Stimulated activated CD4-positive, alpha-beta T cell treated with anti-CD3 and anti-CD28 coated beads, Interleukin-15, amount 100 ng/mL, for 48 hours (primary cell): ENCODE data around the gene CACNA1D.
"Not testable (repeated sequence)": the region's sequence is repeated elsewhere in the genome, so short reads cannot be mapped to it uniquely, and the experiment has no call there.

Experiments
- DNase-seq, 2 donors: peaks; one replicate each; pipeline ENCODE4 v3.0.0-alpha.2; 2020; ENCODE audit warnings: low read depth in 2 of 2

Gene CACNA1D

DNA sequence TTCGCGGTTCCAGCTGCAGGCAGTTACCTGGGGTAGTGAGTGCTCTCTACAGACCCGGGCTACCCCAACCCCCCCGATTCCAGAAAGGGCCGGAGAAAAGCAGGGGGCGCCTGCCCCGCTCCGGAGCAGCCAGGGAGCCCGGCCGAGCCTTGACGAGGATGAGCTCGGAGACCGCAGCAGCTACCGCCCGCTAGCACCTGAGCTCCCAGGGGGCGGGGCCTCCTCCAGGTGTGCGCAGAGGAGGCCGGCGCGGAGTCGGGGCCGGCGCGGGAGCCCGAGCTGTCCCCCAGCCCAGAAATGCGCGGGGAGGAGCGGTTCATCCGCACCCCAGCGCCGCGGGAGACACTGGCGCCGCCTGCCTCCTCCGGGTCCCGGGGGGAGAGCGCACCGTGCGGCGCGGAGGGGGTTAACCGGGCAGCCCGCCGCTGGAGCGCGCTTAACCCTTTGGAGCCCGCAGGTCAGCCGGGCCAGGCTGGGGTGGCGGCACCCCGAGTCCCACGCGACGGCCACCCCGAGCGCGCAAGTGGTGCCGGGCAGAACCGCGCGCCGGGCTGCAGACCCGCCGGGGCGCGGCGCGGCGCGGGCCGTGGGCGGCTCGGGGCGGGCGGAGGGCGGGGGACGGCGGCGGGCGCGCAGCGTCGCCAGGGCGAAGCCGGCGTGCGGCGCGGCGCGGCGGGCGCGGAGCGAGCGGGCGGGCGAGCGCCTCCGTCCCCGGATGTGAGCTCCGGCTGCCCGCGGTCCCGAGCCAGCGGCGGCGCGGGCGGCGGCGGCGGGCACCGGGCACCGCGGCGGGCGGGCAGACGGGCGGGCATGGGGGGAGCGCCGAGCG is at the start of gene CACNA1D:
CACNA1D (plus strand) TSS at position 649 of the 829 bp plus-strand sequence. CDS start 556 bp downstream, outside the sequence.
- no peak for DNase-seq

GRCh38 chr3:53457068-53457467 is 37.3 kb upstream of the CACNA1D start:
- no peak for DNase-seq

DNA sequence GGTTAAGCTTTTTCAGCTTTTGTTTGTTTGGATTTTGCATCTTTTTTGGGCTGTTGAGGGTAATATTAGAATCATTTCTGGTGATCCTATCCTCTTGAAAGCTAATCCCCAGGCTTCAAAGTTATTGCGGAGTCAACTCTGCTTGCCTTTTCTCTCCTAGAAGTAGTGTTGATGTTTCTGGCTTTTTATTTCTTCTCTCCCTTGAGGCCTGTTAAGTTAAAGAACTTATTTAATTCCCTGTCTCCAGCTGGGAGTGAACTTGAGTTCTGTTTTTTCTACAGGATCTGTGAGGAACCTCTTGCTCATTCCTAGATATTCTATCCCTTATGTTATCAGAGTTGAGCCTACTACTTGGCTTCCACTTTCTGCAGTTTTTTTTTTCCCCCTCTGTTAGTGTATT is 34.1 kb upstream of the CACNA1D start:
- no peak for DNase-seq

DNA sequence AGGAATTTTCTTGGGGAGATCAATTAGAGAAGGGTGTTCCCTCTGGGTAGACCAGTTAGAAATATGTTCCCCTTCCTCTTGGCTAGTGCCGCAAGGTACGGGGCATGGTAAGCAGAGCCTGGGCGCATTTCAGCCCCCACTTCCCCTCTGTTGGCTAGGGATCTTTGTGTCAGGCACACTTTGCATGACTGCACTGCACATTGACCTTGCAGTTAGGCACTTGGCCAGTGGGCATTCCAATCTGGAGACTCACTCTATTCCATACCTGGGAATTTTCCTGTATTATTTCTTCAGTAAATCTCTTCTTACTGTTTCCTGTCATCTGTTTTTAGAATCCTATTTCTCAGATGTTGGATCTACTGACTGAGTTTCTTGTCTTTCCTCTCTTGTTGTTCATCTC is 30.0 kb upstream of the CACNA1D start:
- DNase-seq: no peak

DNA sequence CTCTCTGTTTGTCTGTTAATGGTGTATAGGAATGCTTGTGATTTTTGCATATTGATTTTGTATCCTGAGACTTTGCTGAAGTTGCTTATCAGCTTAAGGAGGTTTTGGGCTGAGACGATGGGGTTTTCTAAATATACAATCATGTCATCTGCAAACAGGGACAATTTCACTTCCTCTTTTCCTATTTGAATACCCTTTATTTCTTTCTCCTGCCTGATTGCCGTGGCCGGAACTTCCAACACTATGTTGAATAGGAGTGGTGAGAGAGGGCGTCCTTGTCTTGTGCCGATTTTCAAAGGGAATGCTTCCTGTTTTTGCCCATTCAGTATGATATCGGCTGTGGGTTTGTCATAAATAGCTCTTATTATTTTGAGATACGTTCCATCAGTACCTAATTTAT is 24.7 kb upstream of the CACNA1D start:
- DNase-seq: not testable (repeated sequence)

GRCh38 chr3:53473422-53473821 is 21.0 kb upstream of the CACNA1D start:
- DNase-seq: no peak

DNA sequence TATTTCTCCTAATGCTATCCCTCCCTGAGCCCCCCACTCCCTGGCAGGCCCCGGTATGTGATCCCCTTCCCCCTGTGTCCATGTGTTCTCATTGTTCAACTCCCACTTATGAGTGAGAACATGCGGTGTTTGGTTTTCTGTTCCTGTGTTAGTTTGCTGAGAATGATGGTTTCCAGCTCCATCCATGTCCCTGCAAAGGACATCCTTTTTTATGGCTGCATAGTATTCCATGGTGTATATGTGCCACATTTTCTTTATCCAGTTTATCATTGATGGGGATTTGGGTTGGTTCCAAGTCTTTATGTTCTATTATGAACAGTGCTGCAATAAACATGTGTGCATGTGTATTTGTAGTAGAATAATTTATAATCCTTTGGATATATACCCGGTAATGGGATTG is 18.0 kb upstream of the CACNA1D start:
- DNase-seq: not testable (repeated sequence)

DNA sequence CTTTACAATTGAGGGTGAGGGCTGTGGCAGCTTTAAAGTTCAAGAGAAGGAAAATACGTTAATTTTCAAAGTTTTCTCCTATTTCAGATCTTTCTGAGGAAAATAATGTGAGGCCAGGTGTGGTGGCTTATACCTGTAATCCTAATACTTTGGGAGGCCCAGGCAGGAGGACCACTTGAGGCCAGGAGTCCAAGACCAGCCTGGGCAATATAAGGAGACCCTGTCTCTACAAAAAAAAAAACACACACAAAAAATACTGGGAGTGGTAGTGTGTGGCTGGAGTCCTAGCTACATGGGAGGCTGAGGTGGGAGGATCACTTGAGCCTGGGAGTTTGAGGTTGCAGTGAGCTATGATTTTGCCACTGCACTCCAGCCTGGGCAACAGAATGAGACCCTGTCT is 16.7 kb upstream of the CACNA1D start:
- not testable (repeated sequence) for DNase-seq

DNA sequence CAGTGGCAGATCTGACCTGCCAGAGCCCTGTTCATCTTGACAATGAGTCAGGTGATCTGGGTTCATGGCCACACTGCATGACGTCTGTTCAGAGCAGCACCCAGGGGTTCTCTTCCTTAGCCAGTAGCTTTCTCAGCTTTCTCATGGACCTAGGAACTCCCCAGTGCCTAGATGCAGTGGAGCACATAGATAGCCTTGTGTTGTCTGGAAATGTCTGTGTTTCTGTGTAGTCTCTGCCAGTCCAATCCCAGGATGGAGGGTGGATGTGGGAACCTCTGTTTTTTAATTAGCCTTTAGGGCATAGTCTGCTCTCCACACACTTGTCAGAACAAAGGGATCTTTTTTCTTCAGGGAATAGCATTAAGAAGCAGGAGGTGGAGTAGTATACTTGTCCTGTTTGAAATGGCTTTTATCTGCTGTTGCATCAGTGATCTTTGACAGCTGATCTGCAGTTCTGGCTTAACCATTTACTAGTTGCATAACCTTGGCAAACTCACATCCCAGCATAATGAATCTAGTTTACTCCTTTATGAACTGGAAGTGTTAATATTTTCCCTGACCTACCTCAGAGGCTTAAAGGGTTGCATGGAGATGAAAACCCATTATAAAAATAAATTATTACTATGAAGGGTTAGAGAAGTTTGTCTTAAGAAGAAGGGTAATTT is 16.1 kb upstream of the CACNA1D start:
- no peak for DNase-seq

GRCh38 chr3:53478921-53479664 is 15.3 kb upstream of the CACNA1D start:
- no peak for DNase-seq

- no peak for DNase-seq
Measured at GRCh38 chr3:53482227-53482626, 12.2 kb upstream of the CACNA1D start.

- no peak for DNase-seq
Measured at GRCh38 chr3:53483821-53484220, 10.6 kb upstream of the CACNA1D start.

DNA sequence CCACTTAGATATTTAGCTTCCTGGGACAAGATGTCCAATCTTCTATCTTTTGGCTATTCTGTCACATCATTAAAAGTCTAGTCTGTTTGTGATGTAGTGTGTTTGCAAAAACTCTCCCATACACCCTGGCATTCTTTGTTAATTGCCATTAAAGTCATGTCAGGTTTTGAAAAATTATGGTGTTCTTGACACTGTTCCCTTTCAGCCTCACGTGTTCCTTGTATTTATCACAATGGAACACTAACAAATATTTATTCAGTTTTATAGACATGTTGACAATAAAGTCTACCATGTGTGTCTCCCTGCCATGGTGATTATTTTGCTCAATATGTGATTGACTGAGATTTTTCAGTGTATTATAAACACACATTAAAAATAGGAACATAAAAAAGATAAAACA is 9.4 kb upstream of the CACNA1D start:
- DNase-seq: no peak

DNA sequence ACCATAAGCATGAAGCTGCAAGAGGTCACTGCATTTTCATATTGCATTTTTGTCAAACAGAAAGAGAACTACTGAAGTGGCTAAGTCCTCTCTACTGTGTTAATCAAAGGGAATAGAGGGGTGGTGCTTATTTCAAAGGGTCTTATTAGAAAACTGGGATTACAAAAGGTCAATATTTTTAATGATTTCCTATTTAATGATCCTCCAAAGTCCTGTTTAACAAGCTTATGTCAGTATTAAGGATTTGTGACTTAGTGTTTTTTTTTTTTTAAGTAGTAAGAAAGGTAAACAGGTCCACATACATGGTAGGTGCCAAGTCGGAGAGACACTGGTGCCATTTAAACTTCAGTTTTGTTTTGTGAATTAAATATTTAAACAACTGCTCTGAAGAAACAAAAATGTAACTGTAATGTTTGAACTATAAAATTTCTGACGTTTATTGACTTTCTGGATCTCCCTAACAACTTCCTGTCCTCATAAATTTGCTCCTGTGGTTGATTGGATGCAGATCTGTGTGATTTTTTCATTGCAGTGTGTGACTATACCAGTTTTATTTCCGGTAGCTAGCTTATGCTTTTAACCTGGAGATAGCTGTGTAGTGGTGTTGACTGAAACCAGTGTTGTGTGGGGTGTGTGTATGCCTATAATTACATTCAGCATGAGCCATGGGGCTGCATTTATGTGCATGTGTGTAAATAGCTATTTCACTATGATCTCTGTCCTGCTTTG is 8.6 kb upstream of the CACNA1D start:
- no peak for DNase-seq

DNA sequence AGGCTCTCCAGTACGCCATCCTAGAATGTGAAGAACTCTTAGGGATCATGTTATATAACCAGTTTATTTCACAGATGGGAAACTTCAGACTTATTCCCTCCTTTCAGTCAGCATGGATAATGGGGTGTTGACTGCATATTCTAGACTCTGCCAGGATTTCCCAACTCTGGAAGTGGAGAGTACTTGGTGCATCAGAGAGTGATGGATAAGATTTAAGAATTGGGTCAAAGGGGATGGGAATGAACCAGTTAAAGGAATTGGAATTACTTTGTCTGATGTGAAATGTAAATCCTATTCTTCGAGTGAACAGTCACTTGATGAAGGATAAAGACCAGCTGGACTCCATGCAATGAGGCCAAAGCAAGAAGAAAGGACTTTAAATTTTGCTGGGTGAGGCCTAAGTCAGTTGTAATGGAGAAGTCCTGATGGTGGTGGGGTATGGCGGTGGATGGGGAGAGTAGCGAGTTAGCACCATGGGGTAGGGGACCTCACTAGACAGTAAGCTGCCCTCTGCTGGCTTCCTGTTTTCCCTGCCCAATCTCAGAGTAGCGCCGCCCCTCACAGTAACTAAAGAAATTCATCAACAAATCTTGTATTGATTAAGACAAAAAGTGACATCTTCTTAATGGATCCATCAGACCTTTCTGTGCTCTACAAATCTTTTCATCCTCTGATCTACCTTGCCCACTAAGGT is 7.3 kb upstream of the CACNA1D start:
- no peak for DNase-seq

- DNase-seq: no peak
Measured at GRCh38 chr3:53489386-53489785, 5.0 kb upstream of the CACNA1D start.

DNA sequence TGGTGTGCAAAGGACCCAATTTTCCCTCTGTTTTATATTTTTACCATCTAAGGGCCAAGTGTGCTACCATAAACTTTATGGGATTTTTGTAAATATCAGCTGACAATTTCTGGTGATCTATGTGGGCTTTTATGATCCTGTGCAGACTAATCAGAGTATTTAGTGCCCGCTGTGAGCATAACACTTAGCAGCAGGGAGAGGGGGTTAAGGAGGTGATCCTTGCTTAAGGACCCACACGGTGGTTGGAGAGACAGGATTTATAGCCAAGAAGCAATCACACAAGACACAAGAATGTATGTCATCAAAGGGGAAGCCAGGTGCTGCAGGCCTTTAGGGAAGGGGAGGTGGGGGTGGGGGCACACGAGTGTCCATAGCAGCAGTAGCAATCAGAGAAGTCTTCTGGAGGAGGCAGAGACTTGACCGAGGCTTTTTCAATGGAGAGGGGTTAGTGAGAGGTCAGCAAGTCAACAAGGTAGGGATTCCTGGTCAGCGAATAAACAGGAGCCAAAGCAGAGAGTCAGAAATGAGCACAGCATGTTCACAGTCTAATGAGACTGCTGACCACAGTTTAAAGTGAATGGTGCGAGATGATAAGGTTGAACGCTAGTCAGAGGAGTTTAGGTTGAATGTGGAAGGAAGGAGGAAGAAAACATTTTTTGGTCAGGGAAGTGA is 4.5 kb upstream of the CACNA1D start:
- no peak for DNase-seq

DNA sequence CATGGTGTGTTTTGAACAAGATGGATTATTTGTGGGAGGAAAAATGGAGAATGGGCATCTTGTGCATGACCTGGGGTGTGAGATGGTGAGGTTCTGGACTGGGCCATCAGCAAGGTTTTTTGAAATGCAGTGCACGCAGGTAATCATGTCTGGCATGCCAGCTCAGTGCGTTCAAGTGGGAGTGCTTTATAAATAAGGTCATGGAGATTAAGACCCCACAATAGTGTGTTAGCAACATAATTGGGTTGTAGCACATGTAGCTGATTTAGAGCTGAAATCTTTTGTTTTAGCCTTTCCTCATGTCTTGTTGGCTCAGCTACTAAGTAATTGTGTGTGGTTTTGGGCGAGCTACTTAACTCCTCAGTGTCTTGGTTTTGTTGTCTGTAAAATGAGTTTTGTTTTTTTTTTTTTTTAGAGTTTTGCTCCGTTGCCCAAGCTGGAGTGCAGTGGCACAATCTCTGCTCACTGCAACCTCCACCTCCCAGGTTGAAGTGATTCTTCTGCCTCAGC is 3.9 kb upstream of the CACNA1D start:
- no peak for DNase-seq

DNA sequence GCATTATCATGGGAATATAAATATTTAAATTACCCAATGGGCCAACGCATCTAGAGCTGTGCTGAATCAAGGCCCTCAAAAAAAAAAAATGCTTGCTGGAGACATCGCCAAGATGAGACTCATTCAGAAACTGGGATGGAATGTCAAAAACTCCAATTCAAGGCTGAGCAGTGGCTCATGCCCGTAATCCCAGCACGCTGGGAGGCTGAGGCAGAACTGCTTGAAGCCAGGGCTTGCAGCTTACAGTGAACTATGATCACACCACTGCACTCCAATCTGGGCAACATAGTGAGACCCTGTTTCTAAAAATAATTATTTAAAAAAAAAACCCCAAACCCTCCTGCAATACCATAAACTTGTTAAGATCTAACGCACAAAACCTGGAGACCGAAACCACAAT is 3.1 kb upstream of the CACNA1D start:
- no peak for DNase-seq

- DNase-seq: no peak
Measured at GRCh38 chr3:53493595-53493962, 832 bp upstream of the CACNA1D start.

GRCh38 chr3:53495146-53495519 is 722 bp downstream of the CACNA1D start:
- no peak for DNase-seq
